H9 (cell line): ENCODE results near the gene ZNF469. TPM values are rescaled to one million over a fixed set of nuclear protein-coding genes. Genes with fewer than 3 reads are reported as not detected.

ENCODE experiments used
- DNase-seq: peaks from one replicate; pipeline ENCODE4 v3.0.0-alpha.2; 2017
- H2AFZ ChIP-seq: one replicate; pipeline ENCODE4 v1.6.1; 2013; ENCODE audit warnings: mild to moderate bottlenecking, low read length, control low read depth, moderate library complexity
- H2AK5ac ChIP-seq: 2 replicates; pipeline ENCODE4 v1.6.1; 2013; ENCODE audit warnings: low read length, control low read depth, mixed read lengths; ENCODE audit not compliant: insufficient read length
- H2BK120ac ChIP-seq: one replicate; pipeline ENCODE4 v1.6.1; 2013; ENCODE audit warnings: low read depth, mild to moderate bottlenecking, low read length, control low read depth, inconsistent platforms; ENCODE audit not compliant: poor library complexity, severe bottlenecking
- H2BK12ac ChIP-seq: 2 replicates; pipeline ENCODE4 v1.6.1; 2013; ENCODE audit warnings: low read length, control low read depth, mixed read lengths, low read depth; ENCODE audit not compliant: insufficient read length
- H2BK15ac ChIP-seq: 2 replicates; pipeline ENCODE4 v1.6.1; 2013; ENCODE audit warnings: low read depth, low read length, control low read depth
- H2BK20ac ChIP-seq: one replicate; pipeline ENCODE4 v1.6.1; 2013; ENCODE audit warnings: low read depth, mild to moderate bottlenecking, low read length, control low read depth, inconsistent platforms; ENCODE audit not compliant: poor library complexity, severe bottlenecking
- H2BK5ac ChIP-seq: 2 replicates; pipeline ENCODE4 v1.6.1; 2013; ENCODE audit warnings: low read length, control low read depth, mixed read lengths; ENCODE audit not compliant: insufficient read length
- H3K14ac ChIP-seq: 2 replicates; pipeline ENCODE4 v1.6.1; 2013; ENCODE audit warnings: low read length, control low read depth; ENCODE audit not compliant: insufficient read depth
- H3K18ac ChIP-seq: 2 replicates; pipeline ENCODE4 v1.6.1; 2013; ENCODE audit warnings: low read depth, mild to moderate bottlenecking, mixed read lengths, low read length, control low read depth; ENCODE audit not compliant: insufficient read length
- H3K23ac ChIP-seq: 2 replicates; pipeline ENCODE4 v1.6.1; 2013; ENCODE audit warnings: low read length, control low read depth, mixed read lengths, low read depth; ENCODE audit not compliant: insufficient read length
- H3K23me2 ChIP-seq: 2 replicates; pipeline ENCODE4 v1.6.1; 2013; ENCODE audit warnings: low read depth, mild to moderate bottlenecking, mixed read lengths, low read length, control low read depth; ENCODE audit not compliant: insufficient read length, poor library complexity, severe bottlenecking
- H3K27ac ChIP-seq: 2 replicates; pipeline ENCODE4 v1.5.1; 2013; ENCODE audit warnings: low read length, control low read depth, mixed read lengths, low read depth; ENCODE audit not compliant: insufficient read length
- H3K27me3 ChIP-seq: 2 replicates; pipeline ENCODE4 v1.6.1; 2013; ENCODE audit warnings: low read length, control low read depth, inconsistent platforms; ENCODE audit not compliant: insufficient read depth
- H3K4ac ChIP-seq: 2 replicates; pipeline ENCODE4 v1.6.1; 2013; ENCODE audit warnings: low read depth, mild to moderate bottlenecking, control low read depth, inconsistent platforms, low read length, moderate library complexity
- H3K4me1 ChIP-seq: 2 replicates; pipeline ENCODE4 v1.6.1; 2013; ENCODE audit warnings: low read length, control low read depth, inconsistent platforms; ENCODE audit not compliant: insufficient read depth
- H3K4me2 ChIP-seq: 2 replicates; pipeline ENCODE4 v1.6.1; 2013; ENCODE audit warnings: low read length, control low read depth, mixed read lengths; ENCODE audit not compliant: insufficient read length, insufficient read depth
- H3K56ac ChIP-seq: 2 replicates; pipeline ENCODE4 v1.6.1; 2013; ENCODE audit warnings: low read depth, mild to moderate bottlenecking, mixed read lengths, low read length, control low read depth; ENCODE audit not compliant: insufficient read length
- H3K79me1 ChIP-seq: 2 replicates; pipeline ENCODE4 v1.6.1; 2013; ENCODE audit warnings: low read depth, mild to moderate bottlenecking, moderate library complexity, low read length, control low read depth, inconsistent platforms; ENCODE audit not compliant: insufficient read depth, poor library complexity, severe bottlenecking
- H3K79me2 ChIP-seq: 2 replicates; pipeline ENCODE4 v1.6.1; 2013; ENCODE audit warnings: low read length, control low read depth, inconsistent platforms; ENCODE audit not compliant: insufficient read depth
- H3K9ac ChIP-seq: 2 replicates; pipeline ENCODE4 v1.6.1; 2013; ENCODE audit warnings: low read length, control low read depth, mixed read lengths; ENCODE audit not compliant: insufficient read length; ENCODE audit errors: extremely low read depth
- H3K9me3 ChIP-seq: one replicate; pipeline ENCODE4 v1.6.1; 2013; ENCODE audit warnings: low read depth, low read length, inconsistent platforms; ENCODE audit not compliant: control insufficient read depth
- H3T11ph ChIP-seq: one replicate; pipeline ENCODE4 v1.6.1; 2013; ENCODE audit warnings: mild to moderate bottlenecking, low read length, control low read depth, inconsistent platforms
- H4K20me1 ChIP-seq: one replicate; pipeline ENCODE4 v1.6.1; 2013; ENCODE audit not compliant: control insufficient read depth, insufficient read length, insufficient read depth
- H4K5ac ChIP-seq: 2 replicates; pipeline ENCODE4 v1.6.1; 2013; ENCODE audit warnings: low read depth, mild to moderate bottlenecking, mixed read lengths, low read length, control low read depth; ENCODE audit not compliant: insufficient read length
- H4K8ac ChIP-seq: replicated peaks from 2 replicates; pipeline ENCODE4 v1.6.1; 2013; ENCODE audit warnings: low read length, control low read depth, mixed read lengths, low read depth; ENCODE audit not compliant: insufficient read length
- H4K91ac ChIP-seq: 2 replicates; pipeline ENCODE4 v1.6.1; 2013; ENCODE audit warnings: low read depth, mild to moderate bottlenecking, moderate library complexity, mixed read lengths, low read length, control low read depth; ENCODE audit not compliant: insufficient read length
- H3K27ac Mint-ChIP-seq, 3 experiments: 2 replicates in 2 of 3; 3 replicates in 1 of 3; pipeline ENCODE4 v1.8.0; 2020 to 2021; ENCODE audit warnings: mixed read lengths in 3 of 3, mild to moderate bottlenecking in 1 of 3, moderate library complexity in 1 of 3
- H3K27me3 Mint-ChIP-seq: 2 replicates; pipeline ENCODE4 v1.8.0; 2021; ENCODE audit warnings: low read depth, mild to moderate bottlenecking, moderate library complexity, mixed read lengths
- H3K36me3 Mint-ChIP-seq, 3 experiments: 2 replicates in 2 of 3; 3 replicates in 1 of 3; pipeline ENCODE4 v1.8.0; 2020 to 2021; ENCODE audit warnings: low read depth in 3 of 3, mixed read lengths in 3 of 3; ENCODE audit not compliant: insufficient read depth in 1 of 3
- H3K4me1 Mint-ChIP-seq, 2 experiments: 2 replicates each; pipeline ENCODE4 v1.8.0; 2020; ENCODE audit warnings: mixed read lengths in 2 of 2
- H3K4me3 Mint-ChIP-seq, 2 experiments: 2 replicates in 1 of 2; 3 replicates in 1 of 2; pipeline ENCODE4 v1.8.0; 2020 to 2021; ENCODE audit warnings: mild to moderate bottlenecking in 2 of 2, mixed read lengths in 2 of 2, moderate library complexity in 1 of 2
- H3K9me3 Mint-ChIP-seq, 2 experiments: 2 replicates in 1 of 2; 3 replicates in 1 of 2; pipeline ENCODE4 v1.8.0; 2020; ENCODE audit warnings: mild to moderate bottlenecking in 2 of 2, mixed read lengths in 2 of 2, moderate library complexity in 1 of 2
- WGBS: extraction: QIAGEN DNeasy Blood & Tissue Kit; methylation state at CpG from one replicate; pipeline ENCODE4 v1.1.7; 2013; ENCODE audit warnings: missing lambda C conversion rate, low lambda C conversion rate, mixed read lengths; ENCODE audit not compliant: insufficient read length; ENCODE audit errors: extremely low coverage; 5-methylcytosine and 5-hydroxymethylcytosine counted together
- total RNA-seq: library from RNA; stranded (reverse); gene quantifications from 2 replicates; pipeline ENCODE4 v1.2.1, GENCODE V29; 2021
- TF ChIP-seq, protein P1 (sequence below): fragments of 200-600 bp; sonication (generic); conservative IDR thresholded peaks from 3 replicates; pipeline ENCODE4 v1.8.0; 2021; ENCODE audit warnings: antibody characterized with exemption, mild to moderate bottlenecking

Gene ZNF469
- total RNA-seq, 1 experiment from 2014 or later = 4.4 TPM

DNA sequence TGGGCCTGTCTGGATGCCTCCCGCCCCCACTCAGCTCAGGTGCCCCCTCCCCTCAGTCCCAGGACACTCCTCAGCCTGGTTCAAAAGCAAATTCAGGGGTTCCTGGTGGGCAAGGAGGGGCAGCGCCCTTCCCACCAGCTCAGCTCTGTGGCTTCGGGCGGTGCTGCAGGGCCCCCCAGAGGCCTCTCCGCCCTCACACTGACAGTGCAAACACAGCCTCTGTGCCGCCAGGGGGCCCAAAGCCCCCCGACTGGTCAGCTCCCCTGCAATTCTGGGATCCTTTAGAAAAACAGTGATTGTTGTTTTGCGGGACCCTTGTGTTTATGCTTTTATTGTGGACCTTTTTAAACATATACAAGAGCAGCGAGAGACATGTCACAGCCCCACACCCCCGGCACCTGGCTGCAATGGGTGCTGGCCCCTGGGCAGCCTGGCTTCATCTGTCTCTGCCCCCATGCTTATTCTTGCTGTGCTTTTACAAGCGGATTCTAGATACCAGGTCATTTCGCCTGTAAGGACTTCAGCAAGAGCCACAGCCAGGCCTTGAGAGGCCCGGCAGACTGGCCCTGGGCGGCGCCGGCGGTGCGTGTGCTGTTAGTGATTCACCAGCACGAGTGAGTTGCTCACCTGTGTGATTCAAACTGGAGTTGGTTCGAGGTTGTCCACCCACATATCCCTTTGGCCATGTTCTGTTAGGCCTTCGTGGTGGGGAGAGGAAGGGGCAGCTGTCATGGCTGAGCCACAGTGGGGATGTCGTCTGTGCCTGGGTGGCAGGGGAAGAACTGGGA lies 21.2 kb downstream of the ZNF469 start:
- no peak overlapping the region for H3K56ac ChIP-seq
- H2BK15ac ChIP-seq = no peak overlapping the region
- WGBS = no CpG with 5 or more reads among the region's 22 CpGs
- H3T11ph ChIP-seq = no peak overlapping the region
- H3K9ac ChIP-seq = no peak overlapping the region
- H2BK5ac ChIP-seq = no peak overlapping the region
- H4K8ac ChIP-seq = no peak overlapping the region
- H3K23ac ChIP-seq = no peak overlapping the region
- H3K27me3 ChIP-seq = no peaks in the 10 kb centered on the region
- no peak for DNase-seq
- TF ChIP-seq, protein P1, sequence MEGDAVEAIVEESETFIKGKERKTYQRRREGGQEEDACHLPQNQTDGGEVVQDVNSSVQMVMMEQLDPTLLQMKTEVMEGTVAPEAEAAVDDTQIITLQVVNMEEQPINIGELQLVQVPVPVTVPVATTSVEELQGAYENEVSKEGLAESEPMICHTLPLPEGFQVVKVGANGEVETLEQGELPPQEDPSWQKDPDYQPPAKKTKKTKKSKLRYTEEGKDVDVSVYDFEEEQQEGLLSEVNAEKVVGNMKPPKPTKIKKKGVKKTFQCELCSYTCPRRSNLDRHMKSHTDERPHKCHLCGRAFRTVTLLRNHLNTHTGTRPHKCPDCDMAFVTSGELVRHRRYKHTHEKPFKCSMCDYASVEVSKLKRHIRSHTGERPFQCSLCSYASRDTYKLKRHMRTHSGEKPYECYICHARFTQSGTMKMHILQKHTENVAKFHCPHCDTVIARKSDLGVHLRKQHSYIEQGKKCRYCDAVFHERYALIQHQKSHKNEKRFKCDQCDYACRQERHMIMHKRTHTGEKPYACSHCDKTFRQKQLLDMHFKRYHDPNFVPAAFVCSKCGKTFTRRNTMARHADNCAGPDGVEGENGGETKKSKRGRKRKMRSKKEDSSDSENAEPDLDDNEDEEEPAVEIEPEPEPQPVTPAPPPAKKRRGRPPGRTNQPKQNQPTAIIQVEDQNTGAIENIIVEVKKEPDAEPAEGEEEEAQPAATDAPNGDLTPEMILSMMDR = peak; percentile 22; the same call in 1 of the 3 replicates
- no peak overlapping the region for H2AFZ ChIP-seq
- no peak overlapping the region for H2AK5ac ChIP-seq
- no peak overlapping the region; the same call in 1 of the 2 replicates for H3K14ac ChIP-seq
- H4K91ac ChIP-seq = no peak overlapping the region
- no peaks in the 10 kb centered on the region for H3K9me3 ChIP-seq
- no peak overlapping the region for H2BK20ac ChIP-seq
- H2BK120ac ChIP-seq = no peak overlapping the region
- H3K9me3 Mint-ChIP-seq = no peaks in the 10 kb centered on the region; a peak in 2 of 5 replicates
- H3K4ac ChIP-seq = no peak overlapping the region
- H3K4me3 Mint-ChIP-seq = no peak overlapping the region
- H3K4me2 ChIP-seq = no peak overlapping the region
- no peaks in the 10 kb centered on the region; the same call in 1 of the 2 replicates for H3K27me3 Mint-ChIP-seq
- H3K18ac ChIP-seq = no peak overlapping the region
- no peaks in the 10 kb centered on the region for H4K20me1 ChIP-seq
- H2BK12ac ChIP-seq = no peak overlapping the region
- no peaks in the 10 kb centered on the region for H3K23me2 ChIP-seq
- no peaks in the 10 kb centered on the region for H3K79me2 ChIP-seq
- no peaks in the 10 kb centered on the region for H3K4me1 ChIP-seq
- H3K27ac ChIP-seq = no peak overlapping the region
- H4K5ac ChIP-seq = no peak overlapping the region
- peaks cover 0 to 4% of the 10 kb centered on the region in 2 experiments; a peak in 2 of 4 replicates for H3K4me1 Mint-ChIP-seq
- peak overlapping the region in 2 of 3 experiments; percentile 2 to 22; a peak in 2 of 7 replicates for H3K27ac Mint-ChIP-seq
- H3K79me1 ChIP-seq = no peaks in the 10 kb centered on the region
- no peaks in the 10 kb centered on the region; a peak in 1 of 7 replicates for H3K36me3 Mint-ChIP-seq
